ENCODE measurements around the gene TLCD3A. TPM values are rescaled to one million over a fixed set of nuclear protein-coding genes. Genes with fewer than 3 reads are reported as not detected.
A peak's percentile ranks its signal among the peaks of the same experiment; 100 is the strongest.
"Not testable (repeated sequence)": the region's sequence is repeated elsewhere in the genome, so short reads cannot be mapped to it uniquely, and the experiment has no call there.

Gene TLCD3A
- total and polyA plus RNA-seq, 3 experiments from 2014 or later: 5.2 to 12.1 (median 7.9) TPM

- H3K4me1 Mint-ChIP-seq: peaks cover 28 to 37% (median 31%) of the 10 kb centered on the region in 3 donors
- H3K9me3 Mint-ChIP-seq; H3K9me3 ChIP-seq (ENCODE audit: low read length); H3K27ac Mint-ChIP-seq; H3K27ac ChIP-seq (ENCODE audit: low read depth, low read length); H3K4me3 ChIP-seq (ENCODE audit: low read length); H3K27me3 ChIP-seq (ENCODE audit: insufficient read depth, low read length, poor library complexity, severe bottlenecking); H3K27me3 Mint-ChIP-seq; H3K4me3 Mint-ChIP-seq; DNase-seq; CTCF ChIA-PET: not testable (repeated sequence)
- Histone ChIP-seq H3K4me1 (ENCODE audit: insufficient read depth, low read length) (peaks cover 25% of the 10 kb centered on the region), H3K36me3 (ENCODE audit: insufficient read depth, low read length) (peaks cover 17% of the 10 kb centered on the region)
- H3K36me3 Mint-ChIP-seq: peaks cover 0 to 64% (median 5%) of the 10 kb centered on the region in 3 donors
- POLR2A ChIA-PET: interaction anchor here (0.7 kb wide), 1 partner anchor 9 kb away, joined by 3 read pairs; no protein-coding TSS in a partner anchor
Observed at GRCh38 chr17:785901-786300, 53.5 kb downstream of the TLCD3A start.

GRCh38 chr17:787641-788221, 55.3 kb downstream of the TLCD3A start:
- H3K27ac Mint-ChIP-seq: peak overlapping the region in 1 of 8 donors; percentile 21
- H3K4me1 ChIP-seq (ENCODE audit: insufficient read depth, low read length): peaks cover 16% of the 10 kb centered on the region
- DNase-seq: no peak
- no peaks in the 10 kb centered on the region for H3K27me3 ChIP-seq (ENCODE audit: insufficient read depth, low read length, poor library complexity, severe bottlenecking)
- H3K4me3 ChIP-seq (ENCODE audit: low read length): no peak overlapping the region
- H3K36me3 Mint-ChIP-seq: peaks cover 0 to 71% (median 12%) of the 10 kb centered on the region in 3 donors
- ChIA-PET POLR2A (no interaction called here), CTCF (interaction anchor here (1.4 kb wide), 1 partner anchor 209 kb away, joined by 6 read pairs; the partner anchor contains the start of gene TIMM22)
- H3K4me1 Mint-ChIP-seq: peaks cover 16 to 22% (median 17%) of the 10 kb centered on the region in 3 donors
- no peaks in the 10 kb centered on the region for H3K9me3 Mint-ChIP-seq
- no peaks in the 10 kb centered on the region for H3K27me3 Mint-ChIP-seq
- H3K27ac ChIP-seq (ENCODE audit: low read depth, low read length): no peak overlapping the region
- H3K4me3 Mint-ChIP-seq: no peak overlapping the region
- no peaks in the 10 kb centered on the region for H3K9me3 ChIP-seq (ENCODE audit: low read length)
- peaks cover 35% of the 10 kb centered on the region for H3K36me3 ChIP-seq (ENCODE audit: insufficient read depth, low read length)

- Mint-ChIP-seq H3K27me3 (no peaks in the 10 kb centered on the region), H3K36me3 (peaks cover 0 to 72% (median 14%) of the 10 kb centered on the region in 3 donors), H3K9me3 (no peaks in the 10 kb centered on the region), H3K4me1 (peaks cover 12 to 14% (median 12%) of the 10 kb centered on the region in 3 donors), H3K4me3 (no peak overlapping the region), H3K27ac (no peak overlapping the region)
- H3K27ac ChIP-seq (ENCODE audit: low read depth, low read length): no peak overlapping the region
- no peaks in the 10 kb centered on the region for H3K9me3 ChIP-seq (ENCODE audit: low read length)
- H3K4me3 ChIP-seq (ENCODE audit: low read length): no peak overlapping the region
- ChIA-PET POLR2A (no interaction called here), CTCF (interaction anchor here (1.4 kb wide), 1 partner anchor 208 kb away, joined by 6 read pairs; the partner anchor contains the start of gene TIMM22)
- H3K27me3 ChIP-seq (ENCODE audit: insufficient read depth, low read length, poor library complexity, severe bottlenecking): no peaks in the 10 kb centered on the region
- peaks cover 35% of the 10 kb centered on the region for H3K36me3 ChIP-seq (ENCODE audit: insufficient read depth, low read length)
- H3K4me1 ChIP-seq (ENCODE audit: insufficient read depth, low read length): peaks cover 8% of the 10 kb centered on the region
- no peak for DNase-seq
Observed at GRCh38 chr17:788551-788950, 56.2 kb downstream of the TLCD3A start.

- CTCF ChIA-PET: interaction anchor here (1.4 kb wide), 1 partner anchor 207 kb away, joined by 6 read pairs; the partner anchor contains the start of gene TIMM22
- POLR2A ChIA-PET: no interaction called here
- Histone ChIP-seq H3K9me3 (ENCODE audit: low read length) (no peaks in the 10 kb centered on the region), H3K27me3 (ENCODE audit: insufficient read depth, low read length, poor library complexity, severe bottlenecking) (no peaks in the 10 kb centered on the region), H3K36me3 (ENCODE audit: insufficient read depth, low read length) (peaks cover 35% of the 10 kb centered on the region), H3K4me3 (ENCODE audit: low read length) (no peak overlapping the region), H3K27ac (ENCODE audit: low read depth, low read length) (no peak overlapping the region), H3K4me1 (ENCODE audit: insufficient read depth, low read length) (peaks cover under 1% of the 10 kb centered on the region)
- peaks cover 5 to 7% (median 6%) of the 10 kb centered on the region in 3 donors for H3K4me1 Mint-ChIP-seq
- no peak overlapping the region for H3K27ac Mint-ChIP-seq
- no peaks in the 10 kb centered on the region for H3K9me3 Mint-ChIP-seq
- peak overlapping the region in 1 of 7 donors; percentile 46 for H3K4me3 Mint-ChIP-seq
- no peaks in the 10 kb centered on the region for H3K27me3 Mint-ChIP-seq
- DNase-seq: no peak
- peaks cover 0 to 72% (median 14%) of the 10 kb centered on the region in 3 donors for H3K36me3 Mint-ChIP-seq
Observed at GRCh38 chr17:789160-789840, 56.9 kb downstream of the TLCD3A start.

- H3K27ac ChIP-seq (ENCODE audit: low read depth, low read length); H3K27me3 ChIP-seq (ENCODE audit: insufficient read depth, low read length, poor library complexity, severe bottlenecking); DNase-seq; H3K4me1 ChIP-seq (ENCODE audit: insufficient read depth, low read length); H3K9me3 ChIP-seq (ENCODE audit: low read length); CTCF ChIA-PET; H3K4me3 Mint-ChIP-seq; POLR2A ChIA-PET; H3K27me3 Mint-ChIP-seq; H3K27ac Mint-ChIP-seq; H3K4me3 ChIP-seq (ENCODE audit: low read length); H3K9me3 Mint-ChIP-seq: not testable (repeated sequence)
- peaks cover 5 to 10% (median 9%) of the 10 kb centered on the region in 3 donors for H3K4me1 Mint-ChIP-seq
- H3K36me3 Mint-ChIP-seq: peaks cover 0 to 66% (median 14%) of the 10 kb centered on the region in 3 donors
- peaks cover 35% of the 10 kb centered on the region for H3K36me3 ChIP-seq (ENCODE audit: insufficient read depth, low read length)
Observed at GRCh38 chr17:789931-790873, 57.8 kb downstream of the TLCD3A start.

- H3K27me3 ChIP-seq (ENCODE audit: insufficient read depth, low read length, poor library complexity, severe bottlenecking); H3K27me3 Mint-ChIP-seq; DNase-seq; H3K27ac Mint-ChIP-seq; H3K27ac ChIP-seq (ENCODE audit: low read depth, low read length); H3K4me1 ChIP-seq (ENCODE audit: insufficient read depth, low read length); H3K9me3 Mint-ChIP-seq; CTCF ChIA-PET; H3K4me3 ChIP-seq (ENCODE audit: low read length); H3K9me3 ChIP-seq (ENCODE audit: low read length); POLR2A ChIA-PET: not testable (repeated sequence)
- peak overlapping the region in 1 of 7 donors; percentile 8 for H3K4me3 Mint-ChIP-seq
- peaks cover 0 to 61% (median 14%) of the 10 kb centered on the region in 3 donors for H3K36me3 Mint-ChIP-seq
- H3K36me3 ChIP-seq (ENCODE audit: insufficient read depth, low read length): peaks cover 35% of the 10 kb centered on the region
- peaks cover 5 to 10% (median 7%) of the 10 kb centered on the region in 3 donors for H3K4me1 Mint-ChIP-seq
Observed at GRCh38 chr17:790874-791247, 58.5 kb downstream of the TLCD3A start.

- H3K4me3 Mint-ChIP-seq: no peak overlapping the region
- DNase-seq: no peak
- no peaks in the 10 kb centered on the region for H3K9me3 ChIP-seq (ENCODE audit: low read length)
- peaks cover 0 to 57% (median 14%) of the 10 kb centered on the region in 3 donors for H3K36me3 Mint-ChIP-seq
- H3K4me1 Mint-ChIP-seq: peaks cover 5 to 10% (median 7%) of the 10 kb centered on the region in 3 donors
- no peaks in the 10 kb centered on the region for H3K27me3 ChIP-seq (ENCODE audit: insufficient read depth, low read length, poor library complexity, severe bottlenecking)
- peaks cover 35% of the 10 kb centered on the region for H3K36me3 ChIP-seq (ENCODE audit: insufficient read depth, low read length)
- ChIA-PET POLR2A (no interaction called here), CTCF (no interaction called here)
- no peak overlapping the region for H3K27ac Mint-ChIP-seq
- H3K27me3 Mint-ChIP-seq: no peaks in the 10 kb centered on the region
- H3K4me1 ChIP-seq (ENCODE audit: insufficient read depth, low read length): no peaks in the 10 kb centered on the region
- no peak overlapping the region for H3K4me3 ChIP-seq (ENCODE audit: low read length)
- H3K9me3 Mint-ChIP-seq: no peaks in the 10 kb centered on the region
- H3K27ac ChIP-seq (ENCODE audit: low read depth, low read length): no peak overlapping the region
Observed at GRCh38 chr17:791829-792228, 59.4 kb downstream of the TLCD3A start.
